Coronary artery (tissue), 2 donors: ENCODE measurements around the gene BRAF.
"Not testable (repeated sequence)": the region's sequence is repeated elsewhere in the genome, so short reads cannot be mapped to it uniquely, and the experiment has no call there.

Source experiments
- DNase-seq: peaks from one replicate; pipeline ENCODE4 v3.0.0-alpha.2; 2017; ENCODE audit warnings: low spot score
- H3K27ac ChIP-seq, 2 donors: fragments of 200-600 bp; sonication (generic); one replicate each; pipeline ENCODE4 v1.5.1; 2016 to 2019
- H3K4me3 ChIP-seq: fragments of 200-600 bp; sonication (generic); 2 replicates; pipeline ENCODE4 v1.5.1; 2016; ENCODE audit warnings: mild to moderate bottlenecking, moderate library complexity
- TF ChIP-seq, protein P1 (sequence below): fragments of 200-600 bp; sonication (generic); IDR thresholded peaks from one replicate; pipeline ENCODE4 v1.5.1; 2019; ENCODE audit warnings: antibody characterized with exemption

The BRAF gene

DNA sequence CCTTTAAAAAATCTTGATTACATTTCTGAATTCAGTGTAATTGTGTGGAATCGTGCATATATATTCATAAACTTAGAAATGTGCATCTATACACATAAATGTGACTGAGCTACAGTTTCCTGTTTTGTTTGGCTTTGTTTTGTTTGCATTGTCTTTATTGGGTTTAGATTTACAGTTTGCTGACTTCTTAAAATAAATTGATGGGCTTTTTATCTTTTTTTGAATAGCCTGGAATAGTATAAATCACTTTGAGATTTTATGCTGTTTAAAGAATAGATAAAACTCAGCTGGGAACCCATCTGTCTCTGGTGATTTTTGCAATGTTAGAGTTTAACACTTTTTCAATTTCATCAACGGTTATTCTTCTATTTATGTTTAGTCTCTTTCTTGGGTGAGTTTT, 21.2 kb upstream of the BRAF start:
- Histone ChIP-seq H3K27ac (no peak overlapping the region), H3K4me3 (no peak overlapping the region)
- no peak for DNase-seq
- TF ChIP-seq, protein P1, sequence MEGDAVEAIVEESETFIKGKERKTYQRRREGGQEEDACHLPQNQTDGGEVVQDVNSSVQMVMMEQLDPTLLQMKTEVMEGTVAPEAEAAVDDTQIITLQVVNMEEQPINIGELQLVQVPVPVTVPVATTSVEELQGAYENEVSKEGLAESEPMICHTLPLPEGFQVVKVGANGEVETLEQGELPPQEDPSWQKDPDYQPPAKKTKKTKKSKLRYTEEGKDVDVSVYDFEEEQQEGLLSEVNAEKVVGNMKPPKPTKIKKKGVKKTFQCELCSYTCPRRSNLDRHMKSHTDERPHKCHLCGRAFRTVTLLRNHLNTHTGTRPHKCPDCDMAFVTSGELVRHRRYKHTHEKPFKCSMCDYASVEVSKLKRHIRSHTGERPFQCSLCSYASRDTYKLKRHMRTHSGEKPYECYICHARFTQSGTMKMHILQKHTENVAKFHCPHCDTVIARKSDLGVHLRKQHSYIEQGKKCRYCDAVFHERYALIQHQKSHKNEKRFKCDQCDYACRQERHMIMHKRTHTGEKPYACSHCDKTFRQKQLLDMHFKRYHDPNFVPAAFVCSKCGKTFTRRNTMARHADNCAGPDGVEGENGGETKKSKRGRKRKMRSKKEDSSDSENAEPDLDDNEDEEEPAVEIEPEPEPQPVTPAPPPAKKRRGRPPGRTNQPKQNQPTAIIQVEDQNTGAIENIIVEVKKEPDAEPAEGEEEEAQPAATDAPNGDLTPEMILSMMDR, result no peak

DNA sequence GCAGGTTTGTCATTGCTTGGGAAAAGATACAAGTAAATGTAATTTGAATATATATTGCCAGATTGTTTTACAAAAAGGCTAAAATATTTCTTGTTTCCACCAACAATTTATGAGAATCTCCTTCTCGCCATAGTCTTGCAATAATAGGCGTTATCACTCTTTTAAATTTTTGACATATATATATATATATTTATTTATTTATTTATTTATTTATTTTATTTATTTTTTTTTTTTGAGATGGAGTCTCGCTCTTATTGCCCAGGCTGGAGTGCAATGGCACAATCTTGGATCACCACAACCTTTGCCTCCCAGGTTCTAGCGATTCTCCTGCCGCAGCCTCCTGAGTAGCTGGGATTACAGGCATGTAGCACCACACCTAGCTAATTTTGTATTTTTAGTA, 17.5 kb upstream of the BRAF start:
- H3K4me3 ChIP-seq, DNase-seq, H3K27ac ChIP-seq: not testable (repeated sequence)

GRCh38 chr7:140940898-140941297, 16.2 kb upstream of the BRAF start:
- Histone ChIP-seq H3K4me3 (no peak overlapping the region), H3K27ac (no peak overlapping the region)
- TF ChIP-seq, protein P1, result no peak
- no peak for DNase-seq

DNA sequence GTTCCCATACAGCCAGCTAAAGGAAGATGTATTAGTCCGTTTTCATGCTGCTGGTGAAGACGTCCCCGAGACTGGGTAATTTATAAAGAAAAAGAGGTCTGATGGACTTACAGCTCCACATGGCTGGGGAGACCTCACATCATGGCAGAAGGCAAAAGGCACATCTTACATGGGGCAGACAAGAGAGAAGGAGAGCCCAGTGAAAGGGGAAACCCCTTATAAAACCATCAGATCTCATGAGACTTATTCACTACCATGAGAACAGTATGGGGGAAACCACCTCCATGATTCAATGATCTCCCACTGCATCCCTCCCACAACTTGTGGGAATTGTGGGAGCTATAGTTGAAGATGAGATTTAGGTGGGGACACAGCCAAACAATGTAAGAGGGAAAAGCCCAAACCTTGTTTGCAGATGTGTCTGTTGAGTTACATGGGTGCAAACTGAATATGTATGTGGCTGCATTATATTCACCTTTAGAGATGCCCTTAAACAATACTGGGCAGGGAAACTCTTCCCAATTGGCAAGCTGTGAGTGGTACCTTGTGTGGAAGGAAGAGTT, 13.1 kb upstream of the BRAF start:
- TF ChIP-seq, protein P1, result no peak
- Histone ChIP-seq H3K27ac (no peak overlapping the region), H3K4me3 (no peak overlapping the region)
- no peak for DNase-seq

GRCh38 chr7:140928491-140929309, 4.0 kb upstream of the BRAF start:
- Histone ChIP-seq H3K27ac (no peak overlapping the region), H3K4me3 (no peak overlapping the region)
- TF ChIP-seq, protein P1, result no peak
- no peak for DNase-seq

GRCh38 chr7:140927945-140928344, 3.2 kb upstream of the BRAF start:
- H3K4me3 ChIP-seq, DNase-seq, H3K27ac ChIP-seq: not testable (repeated sequence)

DNA sequence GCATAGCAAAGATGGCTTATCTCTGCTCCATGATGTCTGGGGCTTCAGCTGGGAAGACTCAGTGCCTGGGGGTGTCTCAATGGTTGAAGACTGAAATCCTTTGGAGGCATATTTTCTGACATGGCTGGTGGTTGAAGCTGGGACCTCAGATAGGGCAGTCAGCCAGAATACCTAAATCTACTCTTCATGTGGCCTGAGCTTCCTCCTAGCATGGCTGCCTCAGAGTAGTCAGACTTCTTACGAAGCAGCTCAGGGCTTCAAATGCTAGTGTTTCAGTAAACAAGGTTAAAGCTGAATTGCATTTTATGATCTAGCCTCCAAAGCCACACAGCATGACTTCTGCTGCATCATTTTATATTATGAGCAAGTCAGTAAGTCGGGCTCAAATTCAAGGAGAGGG, 2.6 kb upstream of the BRAF start:
- no peak for DNase-seq
- no peak overlapping the region for H3K4me3 ChIP-seq
- TF ChIP-seq, protein P1, result no peak
- H3K27ac ChIP-seq, result no peak overlapping the region
